Ascending aorta (tissue), 2 donors: ENCODE data around the gene RHOA. TPM values are rescaled to one million over a fixed set of nuclear protein-coding genes. Genes with fewer than 3 reads are reported as not detected.
"Not testable (repeated sequence)": the region's sequence is repeated elsewhere in the genome, so short reads cannot be mapped to it uniquely, and the experiment has no call there.

Experiments
- DNase-seq, 2 donors: peaks; one replicate each; pipeline ENCODE4 v3.0.0-alpha.2; 2019; ENCODE audit warnings: low spot score in 2 of 2
- H3K27ac ChIP-seq, 2 donors: fragments of 200-600 bp; sonication (generic); one replicate each; pipeline ENCODE4 v1.5.1; 2016 to 2017; ENCODE audit warnings: mild to moderate bottlenecking in 1 of 2
- H3K27me3 ChIP-seq: fragments of 200-600 bp; sonication (generic); one replicate; pipeline ENCODE4 v1.5.1; 2017
- H3K36me3 ChIP-seq, 2 donors: fragments of 200-600 bp; sonication (generic); one replicate each; pipeline ENCODE4 v1.5.1; 2016
- H3K4me1 ChIP-seq, 2 donors: fragments of 200-600 bp; sonication (generic); one replicate each; pipeline ENCODE4 v1.5.1; 2016 to 2017; ENCODE audit warnings: mild to moderate bottlenecking in 1 of 2
- H3K4me3 ChIP-seq, 2 donors: fragments of 200-600 bp; sonication (generic); one replicate each; pipeline ENCODE4 v1.5.1; 2016 to 2017; ENCODE audit warnings: mild to moderate bottlenecking in 1 of 2
- H3K9me3 ChIP-seq, 2 donors: fragments of 200-600 bp; sonication (generic); one replicate each; pipeline ENCODE4 v1.5.1; 2016
- intact Hi-C: fragments of 100-400 bp; cut with DNase I; formaldehyde crosslinking; loops from one replicate; pipeline ENCODE4 v1.15.1; 2023
- total RNA-seq: library from RNA; depleted of rRNA; stranded (reverse); fragments of >200 nt; gene quantifications from one replicate; pipeline ENCODE4 v1.1.0, GENCODE V29; 2016
- TF ChIP-seq, protein P1 (sequence below), 3 experiments: fragments of 200-600 bp in 2 of 3; fragments of 450-650 bp in 1 of 3; sonication (generic) in 2 of 3; IDR thresholded peaks; one replicate each; pipeline ENCODE4 v1.5.1; 2016 to 2019; ENCODE audit warnings: antibody characterized with exemption in 3 of 3, mild to moderate bottlenecking in 1 of 3, moderate library complexity in 1 of 3

The RHOA gene
- total RNA-seq, 1 donor from 2014 or later = 426 TPM

- H3K4me3 ChIP-seq = no peak overlapping the region
- no peaks in the 10 kb centered on the region for H3K27me3 ChIP-seq
- intact Hi-C loops = no loop called here
- peaks cover 7 to 25% of the 10 kb centered on the region in 2 donors for H3K36me3 ChIP-seq
- peaks cover 6 to 38% of the 10 kb centered on the region in 2 donors for H3K4me1 ChIP-seq
- H3K9me3 ChIP-seq = no peaks in the 10 kb centered on the region
- TF ChIP-seq, protein P1, sequence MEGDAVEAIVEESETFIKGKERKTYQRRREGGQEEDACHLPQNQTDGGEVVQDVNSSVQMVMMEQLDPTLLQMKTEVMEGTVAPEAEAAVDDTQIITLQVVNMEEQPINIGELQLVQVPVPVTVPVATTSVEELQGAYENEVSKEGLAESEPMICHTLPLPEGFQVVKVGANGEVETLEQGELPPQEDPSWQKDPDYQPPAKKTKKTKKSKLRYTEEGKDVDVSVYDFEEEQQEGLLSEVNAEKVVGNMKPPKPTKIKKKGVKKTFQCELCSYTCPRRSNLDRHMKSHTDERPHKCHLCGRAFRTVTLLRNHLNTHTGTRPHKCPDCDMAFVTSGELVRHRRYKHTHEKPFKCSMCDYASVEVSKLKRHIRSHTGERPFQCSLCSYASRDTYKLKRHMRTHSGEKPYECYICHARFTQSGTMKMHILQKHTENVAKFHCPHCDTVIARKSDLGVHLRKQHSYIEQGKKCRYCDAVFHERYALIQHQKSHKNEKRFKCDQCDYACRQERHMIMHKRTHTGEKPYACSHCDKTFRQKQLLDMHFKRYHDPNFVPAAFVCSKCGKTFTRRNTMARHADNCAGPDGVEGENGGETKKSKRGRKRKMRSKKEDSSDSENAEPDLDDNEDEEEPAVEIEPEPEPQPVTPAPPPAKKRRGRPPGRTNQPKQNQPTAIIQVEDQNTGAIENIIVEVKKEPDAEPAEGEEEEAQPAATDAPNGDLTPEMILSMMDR (IDR thresholded peaks at IDR 0.05) = no peak
- DNase-seq = no peak
- no peak overlapping the region for H3K27ac ChIP-seq
Observed at GRCh38 chr3:49401766-49402165, 10.0 kb downstream of the RHOA start.

DNA sequence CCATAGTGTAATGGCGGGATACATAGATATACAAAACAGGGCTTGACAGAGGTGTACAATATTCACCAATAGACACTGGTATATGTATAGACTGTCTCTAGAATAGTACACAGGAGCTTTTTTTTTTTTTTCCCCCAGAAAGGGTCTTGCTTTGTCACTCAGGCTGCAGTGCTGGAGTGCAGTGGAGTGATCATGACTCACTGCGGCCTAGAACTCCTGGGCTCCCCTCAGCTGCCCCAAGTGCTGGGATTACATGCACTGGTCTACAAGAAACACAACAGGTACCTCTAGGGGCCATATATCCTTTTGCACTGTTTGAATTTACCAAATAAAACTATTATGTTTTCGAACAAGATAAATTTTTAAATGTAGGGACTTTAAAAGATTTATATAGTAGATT is 12.3 kb downstream of the RHOA start:
- H3K27me3 ChIP-seq = no peaks in the 10 kb centered on the region
- TF ChIP-seq, protein P1 (IDR thresholded peaks at IDR 0.05) = no peak
- H3K4me1 ChIP-seq = peaks cover 7 to 24% of the 10 kb centered on the region in 2 donors
- H3K36me3 ChIP-seq = peaks cover 16 to 41% of the 10 kb centered on the region in 2 donors
- H3K4me3 ChIP-seq = no peak overlapping the region
- intact Hi-C loops = no loop called here
- no peak for DNase-seq
- no peaks in the 10 kb centered on the region for H3K9me3 ChIP-seq
- peak overlapping the region in 1 of 2 donors; percentile 53 for H3K27ac ChIP-seq

GRCh38 chr3:49397470-49397869 is 14.3 kb downstream of the RHOA start:
- intact Hi-C loops = no loop called here

GRCh38 chr3:49391310-49391709 is 20.5 kb downstream of the RHOA start:
- H3K4me3 ChIP-seq, H3K27me3 ChIP-seq, H3K27ac ChIP-seq, H3K4me1 ChIP-seq, DNase-seq, intact Hi-C loops, H3K9me3 ChIP-seq: not testable (repeated sequence)
- peaks cover 4 to 17% of the 10 kb centered on the region in 2 donors for H3K36me3 ChIP-seq

More at GRCh38 chr3:49397470-49397869, 14.3 kb downstream of the RHOA start:
- H3K4me1 ChIP-seq = peaks cover 7 to 24% of the 10 kb centered on the region in 2 donors
- peak overlapping the region; percentile 37 to 53 for H3K27ac ChIP-seq
- no peaks in the 10 kb centered on the region for H3K9me3 ChIP-seq
- TF ChIP-seq, protein P1 (IDR thresholded peaks at IDR 0.05) = no peak
- no peak for DNase-seq
- peaks cover 11 to 38% of the 10 kb centered on the region in 2 donors for H3K36me3 ChIP-seq
- no peak overlapping the region for H3K4me3 ChIP-seq
- H3K27me3 ChIP-seq = no peaks in the 10 kb centered on the region

DNA sequence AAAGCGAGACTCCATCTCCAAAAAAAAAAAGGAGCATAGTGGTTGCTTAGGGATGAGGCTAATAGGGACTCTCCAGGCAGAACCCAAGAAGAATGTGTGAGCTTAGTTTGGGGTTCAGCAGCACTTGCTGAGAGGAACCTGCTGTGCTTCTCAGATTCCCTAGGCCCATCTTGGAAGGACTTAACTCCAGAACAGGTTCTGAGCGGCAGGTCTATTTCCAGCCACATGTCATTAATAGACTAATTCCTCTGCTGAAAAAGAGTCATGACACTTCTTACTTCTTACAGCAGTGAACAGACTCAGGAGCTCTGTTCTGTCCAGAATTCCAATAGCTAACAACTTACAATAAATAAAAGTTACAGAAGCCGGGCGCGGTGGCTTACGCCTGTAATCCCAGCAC is 22.5 kb downstream of the RHOA start:
- TF ChIP-seq, protein P1 (IDR thresholded peaks at IDR 0.05) = no peak
- Histone ChIP-seq H3K4me3 (no peak overlapping the region), H3K27ac (no peak overlapping the region), H3K4me1 (peaks cover 0 to 17% of the 10 kb centered on the region in 2 donors), H3K36me3 (peaks cover 0 to 4% of the 10 kb centered on the region in 2 donors), H3K27me3 (no peaks in the 10 kb centered on the region), H3K9me3 (no peaks in the 10 kb centered on the region)
- intact Hi-C loops = no loop called here
- no peak for DNase-seq

- DNase-seq = no peak
- intact Hi-C loops = no loop called here
- no peaks in the 10 kb centered on the region for H3K27me3 ChIP-seq
- no peaks in the 10 kb centered on the region for H3K9me3 ChIP-seq
- H3K36me3 ChIP-seq = no peaks in the 10 kb centered on the region
- TF ChIP-seq, protein P1 (IDR thresholded peaks at IDR 0.05) = no peak
- no peak overlapping the region for H3K4me3 ChIP-seq
- H3K4me1 ChIP-seq = peaks cover 0 to 20% of the 10 kb centered on the region in 2 donors
- no peak overlapping the region for H3K27ac ChIP-seq
Observed at GRCh38 chr3:49388289-49388820, 23.4 kb downstream of the RHOA start.
